Liver (tissue), 9 donors: ENCODE measurements around the gene GSX2. TPM values are rescaled to one million over a fixed set of nuclear protein-coding genes. Genes with fewer than 3 reads are reported as not detected.

Experiments used
- DNase-seq: peaks from one replicate; pipeline ENCODE4 v3.0.0-alpha.2; 2017; ENCODE audit warnings: low spot score
- H3K27ac ChIP-seq, 2 donors: one replicate each; pipeline ENCODE4 v1.7.0; 2013; ENCODE audit warnings: inconsistent platforms in 2 of 2, low read length in 2 of 2, control low read depth in 1 of 2, low read depth in 1 of 2, mild to moderate bottlenecking in 1 of 2
- H3K27me3 ChIP-seq, 4 donors: one replicate each; pipeline versions ENCODE4 v1.6.1 to v1.7.0; 2013; ENCODE audit warnings: low read length in 3 of 4, inconsistent platforms in 1 of 4, mild to moderate bottlenecking in 1 of 4, moderate library complexity in 1 of 4; ENCODE audit not compliant: control insufficient read depth in 4 of 4, insufficient read depth in 4 of 4
- H3K36me3 ChIP-seq, 4 donors: one replicate each; pipeline versions ENCODE4 v1.6.1 to v1.7.0; 2013; ENCODE audit warnings: low read length in 3 of 4, mild to moderate bottlenecking in 3 of 4, low read depth in 1 of 4, moderate library complexity in 1 of 4; ENCODE audit not compliant: control insufficient read depth in 4 of 4, insufficient read depth in 3 of 4
- H3K4me1 ChIP-seq, 4 donors: one replicate each; pipeline versions ENCODE4 v1.6.1 to v1.7.0; 2013; ENCODE audit warnings: low read length in 3 of 4, mild to moderate bottlenecking in 3 of 4, moderate library complexity in 1 of 4; ENCODE audit not compliant: control insufficient read depth in 4 of 4, insufficient read depth in 4 of 4
- H3K4me3 ChIP-seq, 3 donors: one replicate each; pipeline versions ENCODE4 v1.6.1 to v1.7.0; 2013; ENCODE audit warnings: low read length in 3 of 3, control low read depth in 1 of 3, low read depth in 1 of 3, mild to moderate bottlenecking in 1 of 3
- H3K9ac ChIP-seq, 2 donors: one replicate each; pipeline ENCODE4 v1.7.0; 2013; ENCODE audit warnings: low read length in 2 of 2, mild to moderate bottlenecking in 2 of 2, moderate library complexity in 2 of 2, control low read depth in 1 of 2, low read depth in 1 of 2
- H3K9me3 ChIP-seq, 4 donors: one replicate each; pipeline versions ENCODE4 v1.6.1 to v1.7.0; 2013; ENCODE audit warnings: low read length in 3 of 4; ENCODE audit not compliant: control insufficient read depth in 4 of 4
- EGR1 ChIP-seq, 2 donors: IDR thresholded peaks; 2 replicates each; pipeline ENCODE4 v1.6.1; 2016 to 2018; ENCODE audit warnings: antibody characterized with exemption in 2 of 2, low read depth in 2 of 2
- FOXA1 ChIP-seq: IDR thresholded peaks from 2 replicates; pipeline ENCODE4 v1.6.1; 2016; ENCODE audit warnings: antibody characterized with exemption
- FOXA2 ChIP-seq: IDR thresholded peaks from 2 replicates; pipeline ENCODE4 v1.6.1; 2016; ENCODE audit warnings: antibody characterized with exemption
- GABPA ChIP-seq, 2 donors: IDR thresholded peaks in 1 of 2; conservative IDR thresholded peaks in 1 of 2; 2 replicates each; pipeline ENCODE4 v1.6.1; 2016; ENCODE audit warnings: antibody characterized with exemption in 2 of 2, mild to moderate bottlenecking in 1 of 2, moderate library complexity in 1 of 2
- HNF4A ChIP-seq, 2 donors: conservative IDR thresholded peaks; 2 replicates each; pipeline ENCODE4 v1.6.1; 2016; ENCODE audit warnings: antibody characterized with exemption in 2 of 2, mild to moderate bottlenecking in 2 of 2
- HNF4G ChIP-seq: IDR thresholded peaks from 2 replicates; pipeline ENCODE4 v1.6.1; 2016; ENCODE audit warnings: antibody characterized with exemption
- JUND ChIP-seq, 2 donors: IDR thresholded peaks; 2 replicates each; pipeline ENCODE4 v1.6.1; 2016; ENCODE audit warnings: antibody characterized with exemption in 2 of 2
- NR2F2 ChIP-seq: IDR thresholded peaks from 2 replicates; pipeline ENCODE4 v1.6.1; 2016; ENCODE audit warnings: antibody characterized with exemption
- RAD21 ChIP-seq, 2 donors: IDR thresholded peaks; 2 replicates each; pipeline ENCODE4 v1.6.1; 2016; ENCODE audit warnings: antibody characterized with exemption in 2 of 2, mild to moderate bottlenecking in 2 of 2
- RXRA ChIP-seq, 2 donors: IDR thresholded peaks; 2 replicates each; pipeline ENCODE4 v1.6.1; 2017 to 2018; ENCODE audit warnings: antibody characterized with exemption in 2 of 2, mild to moderate bottlenecking in 1 of 2
- SP1 ChIP-seq: IDR thresholded peaks from 2 replicates; pipeline ENCODE4 v1.6.1; 2018; ENCODE audit warnings: antibody characterized with exemption, mild to moderate bottlenecking
- TAF1 ChIP-seq: conservative IDR thresholded peaks from 2 replicates; pipeline ENCODE4 v1.6.1; 2016; ENCODE audit warnings: antibody characterized with exemption, mild to moderate bottlenecking
- YY1 ChIP-seq: IDR thresholded peaks from 2 replicates; pipeline ENCODE4 v1.6.1; 2016; ENCODE audit warnings: antibody characterized with exemption, mild to moderate bottlenecking
- WGBS: extraction: QIAGEN DNeasy Blood & Tissue Kit; methylation state at CpG from one replicate; pipeline ENCODE4 v1.1.7; 2013; 5-methylcytosine and 5-hydroxymethylcytosine counted together
- polyA plus RNA-seq, 2 donors: library from polyadenylated mRNA; stranded (reverse) in 1 of 2; unstranded in 1 of 2; fragments of 200-250 nt in 1 of 2; fragments of >200 nt in 1 of 2; fragmentation: Nextera tagmentation in 1 of 2; extraction: Ambion mirVana in 1 of 2; gene quantifications; one replicate each; pipeline versions ENCODE4 v1.2.1 to v1.2.3, GENCODE V29; 2013 to 2015
- total RNA-seq, 2 donors: library from RNA; depleted of rRNA; stranded (reverse); fragments of >200 nt; gene quantifications; one replicate each; pipeline ENCODE4 v1.2.3, GENCODE V29; 2014
- TF ChIP-seq, protein P1 (sequence below): IDR thresholded peaks from 2 replicates; pipeline ENCODE4 v1.6.1; 2016; ENCODE audit warnings: antibody characterized with exemption, mild to moderate bottlenecking
- TF ChIP-seq, protein P2 (sequence below): IDR thresholded peaks from 2 replicates; pipeline ENCODE4 v1.6.1; 2016; ENCODE audit warnings: antibody characterized with exemption
- TF ChIP-seq, protein P3 (sequence below): IDR thresholded peaks from 2 replicates; pipeline ENCODE4 v1.6.1; 2016; ENCODE audit warnings: antibody characterized with exemption
- TF ChIP-seq, protein P4 (sequence below): IDR thresholded peaks from 2 replicates; pipeline ENCODE4 v1.6.1; 2016; ENCODE audit warnings: antibody characterized with exemption
- TF ChIP-seq, protein P5 (sequence below): fragments of 150-350 bp; IDR thresholded peaks from 2 replicates; pipeline ENCODE4 v1.5.1; 2017; ENCODE audit warnings: improper control_type of control experiment, low read depth, low read length; ENCODE audit not compliant: missing input control
- donor health status: healthy.
- donor health status: healthy.
- donor health status: healthy.
- donor health status: healthy.
- donor health status: healthy.

Gene GSX2
- total and polyA plus RNA-seq, 4 donors: not detected

DNA sequence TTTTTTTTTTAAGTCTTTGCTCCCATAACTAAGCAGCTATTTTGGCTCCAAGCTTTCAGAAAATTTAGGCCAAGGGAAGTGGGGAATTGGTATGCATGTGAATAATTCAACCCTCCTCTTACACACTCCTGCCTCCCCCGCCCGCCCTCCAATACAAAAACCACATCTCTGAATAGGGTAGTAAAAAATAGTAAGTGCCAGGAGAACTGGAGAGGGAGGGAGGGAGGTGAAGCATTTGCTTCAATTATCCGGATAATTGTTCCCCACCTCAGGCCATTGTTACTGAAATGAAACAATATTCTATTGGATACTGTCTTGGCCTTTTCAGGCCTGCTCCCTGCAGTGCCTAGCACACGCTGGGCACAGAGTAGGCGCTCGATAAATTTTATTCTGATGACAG, 5.5 kb upstream of the GSX2 start:
- H3K9me3 ChIP-seq: no peaks in the 10 kb centered on the region
- TF ChIP-seq TAF1: no peak
- no peak for TF ChIP-seq GABPA (IDR thresholded peaks at IDR 0.05 in 1 of 2, conservative IDR thresholded peaks at IDR 0.05 in 1 of 2)
- no peak for TF ChIP-seq FOXA2
- TF ChIP-seq RAD21 (IDR thresholded peaks at IDR 0.05): no peak
- TF ChIP-seq, protein P1, sequence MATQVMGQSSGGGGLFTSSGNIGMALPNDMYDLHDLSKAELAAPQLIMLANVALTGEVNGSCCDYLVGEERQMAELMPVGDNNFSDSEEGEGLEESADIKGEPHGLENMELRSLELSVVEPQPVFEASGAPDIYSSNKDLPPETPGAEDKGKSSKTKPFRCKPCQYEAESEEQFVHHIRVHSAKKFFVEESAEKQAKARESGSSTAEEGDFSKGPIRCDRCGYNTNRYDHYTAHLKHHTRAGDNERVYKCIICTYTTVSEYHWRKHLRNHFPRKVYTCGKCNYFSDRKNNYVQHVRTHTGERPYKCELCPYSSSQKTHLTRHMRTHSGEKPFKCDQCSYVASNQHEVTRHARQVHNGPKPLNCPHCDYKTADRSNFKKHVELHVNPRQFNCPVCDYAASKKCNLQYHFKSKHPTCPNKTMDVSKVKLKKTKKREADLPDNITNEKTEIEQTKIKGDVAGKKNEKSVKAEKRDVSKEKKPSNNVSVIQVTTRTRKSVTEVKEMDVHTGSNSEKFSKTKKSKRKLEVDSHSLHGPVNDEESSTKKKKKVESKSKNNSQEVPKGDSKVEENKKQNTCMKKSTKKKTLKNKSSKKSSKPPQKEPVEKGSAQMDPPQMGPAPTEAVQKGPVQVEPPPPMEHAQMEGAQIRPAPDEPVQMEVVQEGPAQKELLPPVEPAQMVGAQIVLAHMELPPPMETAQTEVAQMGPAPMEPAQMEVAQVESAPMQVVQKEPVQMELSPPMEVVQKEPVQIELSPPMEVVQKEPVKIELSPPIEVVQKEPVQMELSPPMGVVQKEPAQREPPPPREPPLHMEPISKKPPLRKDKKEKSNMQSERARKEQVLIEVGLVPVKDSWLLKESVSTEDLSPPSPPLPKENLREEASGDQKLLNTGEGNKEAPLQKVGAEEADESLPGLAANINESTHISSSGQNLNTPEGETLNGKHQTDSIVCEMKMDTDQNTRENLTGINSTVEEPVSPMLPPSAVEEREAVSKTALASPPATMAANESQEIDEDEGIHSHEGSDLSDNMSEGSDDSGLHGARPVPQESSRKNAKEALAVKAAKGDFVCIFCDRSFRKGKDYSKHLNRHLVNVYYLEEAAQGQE: no peak
- TF ChIP-seq YY1: no peak
- TF ChIP-seq, protein P2, sequence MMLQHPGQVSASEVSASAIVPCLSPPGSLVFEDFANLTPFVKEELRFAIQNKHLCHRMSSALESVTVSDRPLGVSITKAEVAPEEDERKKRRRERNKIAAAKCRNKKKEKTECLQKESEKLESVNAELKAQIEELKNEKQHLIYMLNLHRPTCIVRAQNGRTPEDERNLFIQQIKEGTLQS: no peak
- no peak for TF ChIP-seq HNF4G
- peaks cover 0 to 31% (median 16%) of the 10 kb centered on the region in 4 donors for H3K4me1 ChIP-seq
- WGBS: 80% methylated on average over 6 of the region's 6 CpGs
- H3K27me3 ChIP-seq: peaks cover 0 to 21% (median 3%) of the 10 kb centered on the region in 4 donors
- no peak overlapping the region for H3K27ac ChIP-seq
- no peak overlapping the region for H3K4me3 ChIP-seq
- no peaks in the 10 kb centered on the region for H3K36me3 ChIP-seq
- no peak overlapping the region for H3K9ac ChIP-seq
- no peak for DNase-seq

DNA sequence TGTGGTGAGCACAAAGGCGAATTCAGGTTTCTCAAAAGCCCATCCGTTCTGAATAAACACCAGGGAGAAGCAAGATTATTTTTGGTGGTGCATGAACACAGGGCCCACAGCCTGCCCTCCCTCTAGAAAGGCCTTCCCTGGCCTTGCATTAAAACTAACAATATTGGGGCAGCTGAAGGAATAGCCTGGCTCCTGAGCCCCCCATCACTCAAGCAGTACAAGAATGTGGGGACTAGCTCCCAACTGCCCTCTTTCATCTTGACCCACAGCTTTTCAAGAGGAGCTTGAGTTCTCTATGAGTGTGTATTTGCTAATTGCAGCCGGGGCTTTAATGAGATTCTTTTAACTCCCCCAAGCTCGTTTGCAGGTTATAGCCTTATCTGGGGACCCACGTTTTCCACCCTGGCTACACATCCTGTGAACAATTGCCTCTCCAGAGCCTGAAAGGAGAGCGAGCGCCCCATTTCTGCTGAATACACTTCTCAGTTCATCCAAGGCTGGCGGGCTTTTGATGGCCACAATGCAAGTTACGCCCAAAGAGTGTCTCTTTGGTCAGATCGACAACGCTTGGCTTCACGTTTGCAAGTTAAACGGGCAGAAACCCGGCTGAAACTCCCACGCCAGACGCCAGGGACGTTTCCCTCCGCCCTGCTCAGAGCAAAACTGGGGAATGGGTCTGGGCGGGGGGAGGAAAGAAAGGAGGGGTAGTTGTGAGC, 4.7 kb upstream of the GSX2 start:
- WGBS: 49% methylated on average over 19 of the region's 19 CpGs
- TF ChIP-seq, protein P3, sequence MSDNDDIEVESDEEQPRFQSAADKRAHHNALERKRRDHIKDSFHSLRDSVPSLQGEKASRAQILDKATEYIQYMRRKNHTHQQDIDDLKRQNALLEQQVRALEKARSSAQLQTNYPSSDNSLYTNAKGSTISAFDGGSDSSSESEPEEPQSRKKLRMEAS: no peak
- TF ChIP-seq FOXA1: no peak
- no peak for TF ChIP-seq FOXA2
- TF ChIP-seq YY1: no peak
- TF ChIP-seq RAD21 (IDR thresholded peaks at IDR 0.05): no peak
- no peak for TF ChIP-seq HNF4A (conservative IDR thresholded peaks at IDR 0.05)
- TF ChIP-seq, protein P1: no peak
- TF ChIP-seq HNF4G: no peak
- TF ChIP-seq RXRA (IDR thresholded peaks at IDR 0.05): no peak
- no peak for TF ChIP-seq NR2F2
- TF ChIP-seq SP1: no peak
- TF ChIP-seq TAF1: no peak
- TF ChIP-seq JUND (IDR thresholded peaks at IDR 0.05): no peak
- TF ChIP-seq GABPA (IDR thresholded peaks at IDR 0.05 in 1 of 2, conservative IDR thresholded peaks at IDR 0.05 in 1 of 2): no peak
- no peak for TF ChIP-seq EGR1 (IDR thresholded peaks at IDR 0.05; ENCODE audit: low read depth in 2 of 2)
- TF ChIP-seq, protein P4, sequence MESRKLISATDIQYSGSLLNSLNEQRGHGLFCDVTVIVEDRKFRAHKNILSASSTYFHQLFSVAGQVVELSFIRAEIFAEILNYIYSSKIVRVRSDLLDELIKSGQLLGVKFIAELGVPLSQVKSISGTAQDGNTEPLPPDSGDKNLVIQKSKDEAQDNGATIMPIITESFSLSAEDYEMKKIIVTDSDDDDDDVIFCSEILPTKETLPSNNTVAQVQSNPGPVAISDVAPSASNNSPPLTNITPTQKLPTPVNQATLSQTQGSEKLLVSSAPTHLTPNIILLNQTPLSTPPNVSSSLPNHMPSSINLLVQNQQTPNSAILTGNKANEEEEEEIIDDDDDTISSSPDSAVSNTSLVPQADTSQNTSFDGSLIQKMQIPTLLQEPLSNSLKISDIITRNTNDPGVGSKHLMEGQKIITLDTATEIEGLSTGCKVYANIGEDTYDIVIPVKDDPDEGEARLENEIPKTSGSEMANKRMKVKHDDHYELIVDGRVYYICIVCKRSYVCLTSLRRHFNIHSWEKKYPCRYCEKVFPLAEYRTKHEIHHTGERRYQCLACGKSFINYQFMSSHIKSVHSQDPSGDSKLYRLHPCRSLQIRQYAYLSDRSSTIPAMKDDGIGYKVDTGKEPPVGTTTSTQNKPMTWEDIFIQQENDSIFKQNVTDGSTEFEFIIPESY: no peak
- TF ChIP-seq, protein P5, sequence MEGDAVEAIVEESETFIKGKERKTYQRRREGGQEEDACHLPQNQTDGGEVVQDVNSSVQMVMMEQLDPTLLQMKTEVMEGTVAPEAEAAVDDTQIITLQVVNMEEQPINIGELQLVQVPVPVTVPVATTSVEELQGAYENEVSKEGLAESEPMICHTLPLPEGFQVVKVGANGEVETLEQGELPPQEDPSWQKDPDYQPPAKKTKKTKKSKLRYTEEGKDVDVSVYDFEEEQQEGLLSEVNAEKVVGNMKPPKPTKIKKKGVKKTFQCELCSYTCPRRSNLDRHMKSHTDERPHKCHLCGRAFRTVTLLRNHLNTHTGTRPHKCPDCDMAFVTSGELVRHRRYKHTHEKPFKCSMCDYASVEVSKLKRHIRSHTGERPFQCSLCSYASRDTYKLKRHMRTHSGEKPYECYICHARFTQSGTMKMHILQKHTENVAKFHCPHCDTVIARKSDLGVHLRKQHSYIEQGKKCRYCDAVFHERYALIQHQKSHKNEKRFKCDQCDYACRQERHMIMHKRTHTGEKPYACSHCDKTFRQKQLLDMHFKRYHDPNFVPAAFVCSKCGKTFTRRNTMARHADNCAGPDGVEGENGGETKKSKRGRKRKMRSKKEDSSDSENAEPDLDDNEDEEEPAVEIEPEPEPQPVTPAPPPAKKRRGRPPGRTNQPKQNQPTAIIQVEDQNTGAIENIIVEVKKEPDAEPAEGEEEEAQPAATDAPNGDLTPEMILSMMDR: no peak
- TF ChIP-seq, protein P2: no peak
- no peak for DNase-seq
- Histone ChIP-seq H3K4me1 (peaks cover 5 to 36% (median 22%) of the 10 kb centered on the region in 4 donors), H3K36me3 (no peaks in the 10 kb centered on the region), H3K4me3 (no peak overlapping the region), H3K27ac (no peak overlapping the region), H3K9ac (no peak overlapping the region), H3K9me3 (no peaks in the 10 kb centered on the region), H3K27me3 (peaks cover 0 to 21% (median 3%) of the 10 kb centered on the region in 4 donors)
